Stimulated activated CD4-positive, alpha-beta T cell treated with anti-CD3 and anti-CD28 coated beads, Interleukin-4, amount 100 ng/mL, for 4 hours (primary cell): ENCODE measurements around the gene ZFPM1.

Experiments
- DNase-seq, 2 experiments: peaks; one replicate each; pipeline ENCODE4 v3.0.0-alpha.2; 2020

ZFPM1 gene

DNA sequence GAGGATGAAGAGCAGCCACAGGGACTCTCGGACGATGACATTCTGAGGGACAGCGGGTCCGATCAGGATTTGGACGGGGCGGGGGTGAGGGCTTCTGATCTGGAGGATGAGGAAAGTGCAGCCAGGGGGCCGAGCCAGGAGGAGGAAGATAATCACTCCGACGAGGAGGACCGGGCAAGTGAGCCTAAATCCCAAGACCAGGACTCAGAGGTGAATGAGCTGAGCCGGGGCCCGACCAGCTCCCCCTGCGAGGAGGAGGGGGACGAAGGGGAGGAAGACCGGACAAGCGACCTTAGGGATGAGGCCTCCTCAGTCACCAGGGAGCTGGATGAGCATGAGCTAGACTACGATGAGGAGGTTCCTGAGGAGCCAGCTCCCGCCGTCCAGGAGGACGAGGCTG is 124.1 kb downstream of the ZFPM1 start:
- no peak for DNase-seq

DNA sequence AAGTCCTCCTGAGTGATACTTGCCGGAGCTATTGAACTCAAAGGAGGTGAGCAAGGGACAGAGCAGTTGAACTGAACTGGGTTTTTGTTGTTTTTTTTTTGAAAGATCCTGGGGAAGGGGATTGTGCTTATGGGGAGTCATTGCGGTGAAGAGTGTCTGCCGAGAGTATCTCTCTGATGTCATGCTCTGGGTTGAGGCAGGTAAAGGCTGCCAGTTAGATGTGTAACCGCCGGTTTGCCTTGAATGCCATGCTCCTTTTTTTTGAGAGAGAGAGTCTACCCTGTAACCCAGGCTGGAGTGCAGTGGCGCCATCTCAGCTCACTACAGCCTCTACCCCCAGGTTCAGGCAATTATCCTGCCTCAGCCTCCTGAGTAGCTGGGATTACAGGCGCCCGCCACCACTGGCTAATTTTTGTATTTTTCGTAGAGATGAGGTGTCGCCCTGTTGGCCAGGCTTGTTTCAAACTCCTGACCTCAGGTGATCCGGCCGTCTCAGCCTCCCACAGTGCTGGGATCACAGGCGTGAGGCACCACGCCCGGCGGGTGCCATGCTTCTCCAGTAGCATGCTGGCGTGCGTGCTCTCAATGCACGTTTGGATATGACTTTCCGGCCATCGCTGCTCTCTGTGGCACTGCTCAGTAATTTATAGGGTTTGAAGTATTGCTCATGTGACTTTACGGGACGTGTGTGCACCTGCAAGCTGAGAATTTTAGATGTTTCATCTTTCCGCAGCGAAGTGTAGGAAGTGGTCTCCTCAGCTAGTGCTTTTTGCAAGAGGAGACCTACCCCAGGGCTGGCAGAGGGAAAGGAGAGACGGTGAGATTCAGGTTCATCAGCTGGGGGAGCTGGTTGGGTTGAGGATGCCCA is 125.6 kb downstream of the ZFPM1 start:
- DNase-seq: no peak

DNA sequence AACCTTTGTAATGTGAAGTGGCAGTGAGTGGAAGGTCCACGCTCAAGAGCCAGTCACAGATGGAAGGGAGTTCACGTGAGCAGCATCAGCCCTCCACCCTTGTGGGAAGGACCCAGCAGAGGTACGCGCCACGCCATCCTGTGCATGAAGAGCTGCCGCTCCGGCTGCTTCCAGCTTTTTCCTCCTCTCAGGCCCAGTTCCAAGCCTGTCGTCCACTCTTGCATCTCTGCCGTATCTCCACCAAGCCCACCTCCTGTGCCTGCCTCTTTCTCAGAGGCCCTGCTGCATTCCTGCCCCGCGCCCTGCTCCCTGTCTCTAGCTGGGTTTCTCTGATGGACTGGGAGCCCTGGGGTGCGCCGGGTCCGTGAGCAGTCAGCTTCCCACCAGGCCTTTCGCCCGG is 127.3 kb downstream of the ZFPM1 start:
- DNase-seq: no peak

DNA sequence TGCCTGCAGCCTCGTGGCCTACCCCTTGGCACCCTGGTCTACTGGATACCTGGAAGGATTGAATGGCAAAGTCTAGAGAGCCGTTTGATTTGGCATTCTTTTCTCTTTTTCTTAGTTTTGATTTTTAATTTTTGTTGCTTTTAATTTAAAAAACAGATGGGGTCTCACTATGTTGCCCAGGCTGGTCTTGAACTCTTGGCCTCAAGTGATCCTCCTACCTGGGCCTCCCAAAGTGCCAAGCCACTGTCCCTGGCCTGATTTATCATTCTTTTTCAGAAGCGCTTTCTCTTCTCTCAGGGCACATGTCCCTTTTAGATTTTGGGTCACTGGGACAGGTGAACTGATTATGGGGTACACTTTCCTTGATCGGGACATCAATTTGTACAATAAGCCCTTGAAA is 128.0 kb downstream of the ZFPM1 start:
- DNase-seq: no peak

DNA sequence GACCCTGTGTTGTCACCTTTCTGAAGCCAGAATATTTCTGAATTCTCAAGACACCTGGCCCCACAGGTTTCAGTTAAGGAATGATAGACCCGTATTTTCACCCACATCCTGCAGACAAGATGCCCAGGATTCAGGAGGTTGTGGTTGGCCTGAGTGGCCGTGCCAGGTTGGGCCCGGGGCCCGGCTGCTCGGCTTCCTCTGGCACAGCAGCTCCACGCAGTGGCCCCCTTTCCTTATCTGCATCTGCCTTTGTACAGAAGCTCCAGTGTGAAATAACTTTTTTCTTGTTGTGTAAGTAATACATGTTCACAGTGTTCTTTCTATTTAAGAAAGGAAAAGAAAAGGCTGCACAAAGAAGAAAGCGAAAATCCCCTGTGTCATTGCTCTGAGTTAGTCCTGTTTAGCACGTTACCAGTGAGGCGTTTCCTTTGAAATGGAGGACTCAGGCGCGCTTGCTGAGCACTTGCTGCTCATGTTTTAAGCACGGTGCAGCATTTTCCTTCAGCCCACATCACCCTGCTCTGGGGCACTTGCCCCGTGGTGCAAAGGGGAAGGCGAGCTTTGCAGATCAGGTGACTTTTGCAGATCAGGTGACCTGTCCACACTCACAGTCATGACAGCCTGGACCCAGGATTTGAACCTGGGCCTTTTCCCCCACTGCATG is 130.0 kb downstream of the ZFPM1 start:
- no peak for DNase-seq

DNA sequence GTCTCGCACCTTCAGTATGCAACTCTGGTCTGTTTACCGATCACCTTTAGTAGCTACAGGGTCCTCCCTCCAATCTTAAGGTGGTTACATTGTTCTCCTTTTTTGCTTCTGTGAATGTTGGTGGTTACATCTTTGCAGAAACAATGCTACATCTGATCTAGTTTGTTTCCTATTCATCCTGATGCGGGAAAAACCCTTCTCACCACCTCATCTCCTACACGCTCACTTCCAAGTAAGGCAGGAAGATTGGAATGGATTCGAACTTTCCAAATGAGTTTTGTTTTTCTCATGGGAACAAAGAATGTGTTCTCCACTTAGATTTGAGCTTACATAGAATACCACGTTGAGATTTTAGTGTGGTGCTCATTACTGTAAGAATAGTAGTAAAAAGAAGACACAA is 131.6 kb downstream of the ZFPM1 start:
- DNase-seq: no peak

DNA sequence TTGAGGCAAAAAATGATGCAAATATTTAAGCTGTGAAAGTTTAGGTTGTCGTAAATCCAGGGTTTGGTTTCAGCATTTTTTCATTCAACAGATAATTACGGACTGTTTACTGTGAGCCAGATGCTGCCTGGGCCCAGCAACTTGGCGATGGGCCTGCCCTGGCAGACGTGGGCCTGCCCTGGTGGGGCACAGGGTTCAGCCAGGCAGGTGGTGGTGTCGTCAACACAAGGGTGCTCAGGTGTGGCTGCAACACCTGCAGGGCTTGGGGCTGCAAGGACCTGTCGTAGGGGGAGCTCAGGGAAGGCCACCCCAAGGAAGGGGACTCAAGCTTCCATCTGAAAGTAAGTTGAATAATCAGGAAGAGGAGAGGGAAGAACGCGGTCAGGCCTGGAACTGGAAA is 132.2 kb downstream of the ZFPM1 start:
- no peak for DNase-seq

DNA sequence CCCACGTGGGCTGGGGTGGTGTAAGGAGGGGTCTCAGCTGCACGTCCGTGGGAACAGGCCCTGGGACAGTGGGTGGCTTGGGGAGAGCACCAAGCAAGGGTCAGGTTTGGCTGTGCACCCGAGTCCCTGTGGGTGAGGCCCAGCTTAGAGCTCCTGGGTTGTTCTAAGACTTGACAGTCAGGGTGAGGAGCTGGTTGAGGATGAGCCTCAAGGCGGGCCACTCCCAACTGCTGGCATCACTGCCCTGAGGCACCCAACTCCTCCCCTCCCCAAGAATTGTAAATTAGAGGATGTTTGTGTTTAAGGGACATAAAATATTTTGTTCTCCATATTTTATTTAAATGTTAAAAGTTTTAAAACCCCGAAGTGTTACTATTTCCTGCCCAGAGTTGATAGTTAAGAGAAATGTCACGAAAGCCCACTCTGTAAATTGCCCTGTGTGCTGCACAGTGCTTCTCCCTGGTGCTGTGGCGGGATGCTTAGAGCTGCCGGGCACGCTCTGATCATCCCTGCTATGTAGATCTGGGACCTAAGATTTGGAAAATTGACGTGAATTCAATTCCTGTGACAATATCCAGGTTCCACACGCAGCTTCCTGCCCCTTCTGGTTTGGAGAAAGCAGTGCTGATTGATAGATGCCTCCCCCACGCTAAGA is 133.0 kb downstream of the ZFPM1 start:
- no peak for DNase-seq
